NCI-H748 (cell line): ENCODE data around the gene RRH.
A peak's percentile ranks its signal among the peaks of the same experiment; 100 is the strongest.
"Not testable (repeated sequence)": the region's sequence is repeated elsewhere in the genome, so short reads cannot be mapped to it uniquely, and the experiment has no call there.

Experiments used
- DNase-seq: peaks from one replicate; lab custom pipeline; 2025; ENCODE audit not compliant: unreplicated experiment; lab: John Stamatoyannopoulos, UW

Gene RRH

DNA sequence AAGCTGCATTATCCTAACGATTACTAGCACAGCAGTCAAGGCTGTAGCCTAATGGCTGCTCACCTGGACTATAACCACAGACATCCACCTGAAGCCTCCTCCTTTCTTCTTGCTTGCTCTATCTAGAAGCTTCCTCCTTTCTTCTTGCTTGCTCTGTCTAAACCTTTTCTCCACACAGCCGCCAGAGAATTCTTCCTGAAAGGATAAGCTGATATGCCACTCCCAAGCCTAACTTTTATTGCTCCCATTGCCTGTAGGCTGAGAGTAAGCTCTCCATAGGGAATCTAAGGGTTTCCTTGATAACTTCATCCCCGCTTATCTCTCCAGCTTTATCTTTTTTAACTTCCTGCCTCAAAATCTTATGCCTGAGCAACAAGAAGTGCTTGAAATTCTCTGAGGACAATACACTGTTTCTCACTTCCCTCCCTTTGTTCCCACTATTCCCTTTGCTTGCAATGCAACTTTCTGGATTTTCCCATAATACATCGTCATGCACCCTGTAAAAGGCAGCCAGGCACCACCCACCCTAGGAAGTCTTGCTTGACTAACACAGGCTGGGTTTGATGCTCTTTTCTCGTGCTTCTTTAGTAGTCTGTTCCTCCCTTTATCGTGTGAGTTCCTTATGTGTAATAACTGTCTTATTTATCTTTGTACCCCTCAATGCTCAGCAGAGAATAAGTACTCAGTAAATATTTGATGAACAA is 18.8 kb downstream of the RRH start:
- DNase-seq = no peak

DNA sequence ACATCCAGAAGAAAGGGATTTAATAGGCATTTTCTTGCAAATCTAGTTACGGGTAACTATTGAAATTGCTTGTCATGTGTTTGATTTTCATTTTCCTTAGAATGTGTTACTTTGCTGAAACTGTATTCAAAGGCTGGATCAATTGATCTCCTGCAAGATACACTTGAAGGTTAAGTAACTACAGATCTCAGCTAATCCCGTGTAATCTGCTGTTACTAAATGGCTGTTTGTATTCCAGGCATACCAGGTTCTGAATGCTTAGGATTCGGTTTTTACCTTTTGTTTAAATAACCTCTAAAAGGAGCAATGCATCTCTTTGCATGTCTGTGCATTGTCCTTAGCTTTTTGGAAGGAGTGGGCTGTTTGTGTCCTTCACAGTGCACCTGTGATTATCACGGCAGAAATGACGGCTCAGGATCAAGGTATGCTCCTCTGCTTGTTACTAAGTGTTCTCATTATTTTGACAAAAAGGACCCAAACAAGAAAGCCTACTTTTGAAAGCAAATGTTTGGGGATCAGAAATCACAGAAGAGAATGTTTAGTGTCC is 20.2 kb downstream of the RRH start, which contains the start of gene LRIT3:
TSS of gene LRIT3 (plus strand) at position 212 of the 547 bp plus-strand sequence. CDS start at position 307, 95 bp downstream.
- DNase-seq = no peak

DNA sequence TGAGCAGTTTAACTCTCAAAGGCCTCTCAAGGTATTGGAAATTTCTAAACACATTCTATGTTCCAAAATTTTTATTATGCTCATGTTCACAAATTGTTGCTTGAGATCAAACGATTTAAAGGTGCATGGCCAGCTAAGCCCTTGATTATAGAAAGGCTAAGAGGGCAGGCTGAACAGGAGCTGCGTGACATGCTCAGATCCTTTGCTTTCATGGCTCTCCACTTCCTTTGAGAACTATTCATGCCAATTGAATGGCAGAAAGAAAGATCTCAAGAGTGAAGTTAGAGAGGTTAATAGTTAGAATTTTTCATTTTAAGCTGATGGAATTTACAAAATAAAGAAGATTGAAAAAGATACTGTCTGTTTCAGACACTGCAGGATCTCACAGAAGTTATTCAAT is 20.7 kb downstream of the RRH start:
- no peak for DNase-seq

DNA sequence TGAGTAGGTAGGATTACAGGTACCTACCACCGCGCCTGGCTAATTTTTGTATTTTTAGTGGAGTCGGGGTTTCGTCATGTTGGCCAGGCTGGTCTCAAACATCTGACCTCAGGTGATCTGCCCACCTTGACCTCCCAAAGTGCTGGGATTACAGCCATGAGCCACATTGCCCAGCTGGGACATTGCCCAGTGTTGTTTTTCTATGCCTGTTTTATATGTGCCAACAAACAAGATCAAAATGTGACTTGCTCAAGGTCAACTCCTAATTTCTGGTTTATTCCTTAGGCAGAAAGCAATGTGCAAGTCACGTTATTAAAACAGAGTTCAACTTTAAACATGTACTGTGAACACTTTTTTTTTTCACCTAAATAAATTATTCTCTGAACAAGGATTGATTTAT is 22.8 kb downstream of the RRH start:
- DNase-seq = no peak

DNA sequence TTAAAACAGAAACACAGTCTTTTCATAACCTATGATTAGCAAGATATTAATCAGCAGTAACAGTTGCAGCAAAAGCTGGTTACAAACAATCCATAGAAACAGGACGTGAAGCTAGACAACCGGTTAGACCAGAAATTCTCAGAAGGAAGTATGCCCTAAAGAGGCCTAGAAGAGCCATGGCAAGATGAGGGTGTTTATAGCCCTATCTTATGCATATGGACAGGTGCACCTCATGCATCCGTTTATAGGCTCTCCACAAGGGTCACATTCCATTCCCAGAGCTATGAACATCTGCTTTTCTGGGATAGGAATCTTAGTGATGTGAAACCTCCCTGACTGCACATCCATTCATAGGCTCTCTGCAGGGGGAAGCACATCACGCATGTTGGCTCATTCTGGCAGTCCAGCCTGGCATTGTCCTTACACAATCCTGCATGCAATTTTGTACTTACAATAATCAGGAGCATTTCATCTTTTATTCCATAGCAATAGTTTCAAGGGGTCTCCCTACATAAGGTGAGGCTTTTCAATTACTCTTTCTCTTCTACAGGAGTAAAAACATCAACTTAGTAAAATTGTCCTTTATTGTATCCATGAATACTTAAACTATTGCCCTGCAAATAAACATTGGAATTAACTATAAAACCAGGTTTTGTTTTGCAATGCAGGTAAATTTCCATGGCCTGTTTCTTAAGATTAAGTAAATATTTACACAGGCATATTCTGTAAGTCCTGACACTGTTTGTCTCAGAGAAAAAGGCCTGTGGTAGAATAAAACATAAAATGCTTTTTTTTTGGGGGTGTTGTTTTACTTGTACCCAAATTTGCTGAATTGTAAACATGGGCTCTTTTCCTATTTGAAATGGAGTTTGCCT is 31.9 kb downstream of the RRH start:
- not testable (repeated sequence) for DNase-seq

DNA sequence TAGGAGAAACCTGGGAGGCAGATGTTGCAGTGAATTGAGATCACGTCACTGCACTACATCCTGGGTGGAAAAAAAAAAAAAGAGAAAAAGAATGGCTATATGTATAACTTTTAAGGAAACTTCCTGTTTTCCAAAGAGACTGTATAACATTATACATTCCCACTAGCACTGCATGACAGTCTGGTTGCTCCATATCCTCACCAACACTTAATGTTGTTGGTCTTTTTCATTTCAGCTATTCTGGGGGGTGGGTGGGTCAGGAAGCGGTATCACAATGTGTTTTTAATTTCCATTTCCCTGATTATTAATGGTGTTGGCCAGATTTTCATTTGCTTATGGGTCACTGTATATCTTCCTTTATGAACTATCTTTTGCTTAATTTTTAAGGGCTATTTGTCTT is 33.5 kb downstream of the RRH start:
- no peak for DNase-seq

DNA sequence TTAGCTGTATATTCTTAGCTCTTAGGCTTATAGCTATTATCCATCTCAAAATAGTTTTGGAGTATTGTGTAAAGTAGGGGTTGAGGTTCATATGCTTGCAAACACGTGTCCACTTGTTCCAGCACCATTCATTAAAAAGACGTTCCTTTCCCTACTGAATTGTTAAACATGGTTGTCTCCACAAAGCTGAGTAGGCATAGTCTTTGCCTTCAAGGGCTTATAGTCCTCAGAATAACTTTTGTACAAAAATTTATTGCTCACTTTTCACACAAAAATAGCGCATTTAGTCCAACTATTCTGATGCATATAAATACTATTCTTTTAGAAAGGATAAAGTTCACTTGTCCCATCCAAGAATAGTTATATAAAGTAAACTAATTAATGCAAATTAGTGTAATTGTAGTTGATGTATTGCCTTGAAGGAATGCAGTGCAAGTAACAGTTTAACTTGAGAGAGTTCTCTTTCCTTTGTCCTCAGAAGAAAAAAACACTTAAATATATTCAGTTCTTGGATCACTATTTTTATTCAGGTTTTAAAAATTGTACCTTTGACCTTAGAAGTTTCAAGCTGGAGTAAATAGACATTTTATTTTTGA is 34.2 kb downstream of the RRH start:
- no peak for DNase-seq

DNA sequence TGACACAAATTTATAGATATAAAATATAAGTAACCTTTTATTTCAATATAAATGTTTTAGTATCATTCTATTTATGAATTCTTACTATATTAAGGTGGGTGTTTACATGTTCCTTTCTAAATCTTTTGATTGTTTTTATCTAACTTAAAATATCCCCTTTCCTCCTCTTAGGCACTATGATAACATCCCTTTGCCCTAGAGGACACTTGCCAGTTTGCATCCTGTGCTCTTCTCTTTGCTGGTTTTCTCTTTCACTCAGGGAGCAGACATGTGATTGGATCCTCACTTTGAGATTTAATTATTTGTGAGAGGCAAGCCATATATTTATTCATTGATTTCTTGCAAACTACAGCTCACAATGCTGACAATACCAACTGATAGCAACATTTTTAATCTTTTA is 36.4 kb downstream of the RRH start:
- no peak for DNase-seq

DNA sequence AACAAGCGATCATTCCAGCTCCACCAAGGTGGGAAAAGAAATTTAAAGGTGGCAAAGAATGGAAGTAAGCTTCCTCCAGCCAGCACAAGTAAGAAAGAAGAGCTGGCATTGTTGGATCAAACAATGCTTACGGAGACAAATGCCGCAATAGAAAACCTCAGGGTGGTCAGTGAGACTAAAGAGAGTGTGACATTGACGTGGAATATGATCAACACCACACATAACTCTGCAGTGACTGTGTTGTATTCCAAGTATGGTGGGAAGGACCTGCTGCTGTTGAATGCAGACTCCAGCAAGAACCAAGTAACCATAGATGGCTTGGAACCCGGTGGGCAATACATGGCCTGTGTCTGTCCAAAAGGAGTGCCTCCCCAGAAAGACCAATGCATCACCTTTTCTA is 42.3 kb downstream of the RRH start:
- DNase-seq = no peak

DNA sequence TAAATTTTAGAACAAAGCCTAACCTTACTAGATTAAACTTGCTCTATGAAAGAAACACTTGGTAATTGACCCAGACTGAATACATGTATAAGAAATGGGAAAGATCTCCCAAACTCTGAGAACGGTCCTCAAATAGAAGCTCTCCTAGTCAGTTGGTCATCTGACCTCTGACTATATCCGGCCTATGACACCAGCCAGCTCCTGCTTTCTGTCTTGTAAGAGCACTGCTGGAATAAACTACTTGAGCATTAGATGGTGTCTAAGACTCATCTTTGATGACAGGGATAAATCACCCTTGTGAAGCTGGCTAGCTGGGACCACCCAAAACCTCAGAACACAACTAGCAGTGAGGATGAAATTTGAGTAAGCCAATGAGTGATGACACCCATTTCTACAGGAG is 44.3 kb downstream of the RRH start:
- DNase-seq = no peak

DNA sequence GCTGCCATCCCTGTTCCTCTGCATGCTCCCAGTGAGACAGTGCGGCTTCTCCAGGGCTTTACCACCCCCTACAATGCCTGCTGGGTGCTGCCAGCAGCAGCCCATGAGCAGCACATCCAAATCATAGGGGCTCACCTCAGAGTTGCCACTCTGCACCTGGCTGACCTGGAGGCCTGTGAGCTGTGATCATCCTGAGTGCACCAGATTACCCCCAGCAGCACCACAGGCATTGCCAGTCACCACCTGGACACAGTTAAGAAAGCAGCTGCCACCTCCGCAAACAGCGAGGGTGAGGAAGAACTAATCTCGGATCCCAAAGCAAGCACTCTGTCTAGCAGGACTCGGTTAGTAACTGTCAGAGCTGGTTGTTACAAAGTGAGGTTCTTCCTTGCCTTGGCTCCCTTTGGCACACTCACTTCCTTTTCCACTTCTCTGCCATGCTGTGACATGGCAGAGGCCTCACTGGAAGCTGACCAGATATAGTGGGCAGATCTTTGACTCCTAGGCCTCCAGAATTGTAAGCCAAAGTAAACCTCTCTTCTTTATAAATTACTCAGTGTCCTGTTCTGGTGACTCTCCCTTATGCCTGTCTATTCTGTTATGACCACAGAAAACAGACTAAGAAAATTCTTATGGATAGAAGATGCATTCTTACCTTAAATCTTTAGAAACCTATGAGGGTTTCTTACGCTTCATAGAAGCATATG is 45.3 kb downstream of the RRH start:
- DNase-seq = no peak

DNA sequence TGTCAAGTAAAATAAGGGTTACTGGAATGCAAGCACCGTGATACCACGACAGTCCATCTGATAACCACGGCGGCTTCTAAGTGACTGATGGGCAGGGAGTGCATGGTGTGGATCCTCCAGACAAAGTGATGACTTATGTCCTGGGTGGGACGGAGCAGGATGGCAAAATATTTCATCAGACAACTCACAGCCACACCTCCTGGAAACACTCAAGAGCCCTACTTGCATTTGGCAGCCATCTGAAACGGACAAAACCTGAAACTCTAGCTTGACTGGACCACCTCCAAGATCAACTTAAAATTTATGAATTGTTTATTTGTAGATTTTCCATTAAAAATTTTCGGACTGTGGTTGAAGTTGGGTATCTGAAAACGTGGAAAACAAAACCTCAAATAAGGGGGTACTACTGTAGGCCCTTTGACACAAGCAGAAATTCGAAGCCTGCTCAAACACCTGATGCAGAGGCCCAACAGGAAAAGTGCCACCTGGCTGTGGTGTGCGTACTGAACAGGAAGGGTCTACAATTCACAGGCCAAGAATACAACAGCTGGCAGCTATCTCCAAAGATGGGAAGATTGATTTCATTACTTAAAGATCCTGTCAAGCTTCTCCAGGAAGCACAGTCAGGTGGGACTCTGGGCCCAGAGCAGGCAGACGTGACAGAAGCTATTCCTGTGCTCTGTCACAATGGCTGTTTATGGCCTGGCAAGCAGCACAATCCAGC is 46.2 kb downstream of the RRH start:
- no peak for DNase-seq

DNA sequence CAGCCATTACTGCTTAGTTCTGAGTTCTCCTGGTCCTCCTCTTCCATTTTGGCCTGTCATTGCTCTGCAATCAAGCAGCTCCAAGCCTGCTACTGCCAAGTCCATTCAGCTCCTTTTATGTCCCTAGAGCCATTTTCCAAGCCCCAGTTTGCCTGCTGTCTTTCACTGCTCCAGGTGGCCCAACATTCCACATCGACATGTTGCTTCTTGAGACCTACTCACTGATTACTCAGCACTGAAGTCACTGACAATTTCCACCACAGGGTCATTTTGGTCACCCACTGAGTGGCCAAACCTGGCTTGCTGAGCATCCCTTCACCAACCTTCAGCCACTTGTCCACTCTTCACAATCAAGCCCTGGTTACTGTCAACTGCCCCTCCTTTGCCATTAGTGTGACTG is 47.3 kb downstream of the RRH start:
- no peak for DNase-seq

DNA sequence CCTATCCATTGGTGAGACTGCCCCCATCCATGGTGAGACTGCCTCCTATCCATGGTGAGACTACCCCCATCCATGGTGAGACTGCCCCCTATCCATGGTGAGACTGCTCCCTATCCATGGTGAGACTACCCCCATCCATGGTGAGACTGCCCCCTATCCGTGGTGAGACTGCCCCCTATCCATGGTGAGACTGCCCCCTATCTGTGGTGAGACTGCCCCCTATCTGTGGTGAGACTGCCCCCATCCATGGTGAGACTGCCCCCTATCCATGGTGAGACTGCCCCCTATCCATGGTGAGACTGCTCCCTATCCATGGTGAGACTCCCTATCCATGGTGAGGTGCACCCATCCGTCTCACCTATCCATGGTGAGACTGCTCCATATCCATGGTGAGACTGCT is 47.8 kb downstream of the RRH start:
- not testable (repeated sequence) for DNase-seq

DNA sequence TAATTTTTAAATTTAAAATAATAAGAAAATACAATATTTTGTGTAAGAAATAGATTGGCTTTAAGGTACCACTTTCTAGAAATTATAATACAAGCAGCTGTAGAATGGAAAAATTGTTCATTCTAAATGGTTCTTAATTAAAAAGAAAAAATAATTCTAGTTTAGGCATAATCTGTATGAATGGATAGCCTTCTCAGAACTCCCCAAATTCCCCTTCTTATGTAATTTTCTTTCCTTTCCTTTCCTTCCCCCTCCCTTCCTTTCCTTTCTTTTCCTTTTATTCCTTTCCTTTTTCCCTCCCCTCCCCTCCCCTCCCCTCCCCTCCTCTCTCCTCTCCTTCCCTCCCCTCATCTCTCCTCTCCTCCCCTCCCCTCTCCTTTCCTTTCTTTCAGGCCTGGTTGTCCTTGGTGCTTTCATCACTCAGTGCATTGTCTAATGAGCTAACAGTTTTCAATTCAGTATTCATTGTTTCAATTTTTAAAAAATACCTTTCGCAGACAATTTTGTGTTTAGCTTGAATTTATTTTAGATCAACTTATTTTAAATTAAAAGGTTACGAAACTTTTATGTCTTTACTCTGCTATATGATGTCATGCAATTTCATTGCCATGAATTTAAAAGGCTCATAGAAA is 49.0 kb downstream of the RRH start:
- DNase-seq = no peak

DNA sequence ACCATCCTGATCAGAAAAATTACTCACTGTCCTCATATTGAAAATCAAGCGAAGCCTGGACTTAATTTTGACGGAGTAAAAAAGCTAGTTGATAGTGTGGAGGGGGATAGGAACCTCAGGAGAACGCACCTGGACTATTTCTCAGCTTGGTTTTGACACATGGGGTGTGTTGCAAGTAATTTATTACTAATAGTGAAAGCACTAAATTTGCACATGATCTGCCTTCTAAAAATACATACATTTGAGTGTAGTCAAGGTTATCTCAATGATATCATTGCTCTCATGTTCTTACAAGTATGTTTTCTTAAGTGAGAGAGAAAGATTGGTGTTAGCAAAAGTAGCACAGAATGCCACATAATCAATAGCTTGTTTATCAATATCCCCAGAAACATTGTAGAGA is 49.6 kb downstream of the RRH start:
- no peak for DNase-seq

DNA sequence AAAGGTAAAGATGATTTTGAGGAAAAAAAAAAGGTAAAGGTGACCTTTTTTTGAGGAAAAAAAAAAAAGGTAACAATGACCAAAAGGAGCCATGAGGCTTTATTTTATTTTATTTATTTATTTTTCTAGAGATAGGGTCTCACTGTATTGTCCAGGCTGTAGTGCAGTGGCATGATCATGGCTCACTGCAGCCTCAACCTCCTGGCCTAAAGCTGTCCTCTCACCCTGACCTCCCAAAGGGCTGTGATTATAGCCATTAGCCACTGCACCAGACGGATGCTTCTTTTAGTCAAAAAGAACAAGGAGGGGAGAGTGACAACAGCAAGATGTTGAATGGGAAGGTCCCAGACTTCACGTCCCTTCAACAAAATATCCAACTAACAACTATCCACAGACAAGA is 50.6 kb downstream of the RRH start:
- DNase-seq = no peak

DNA sequence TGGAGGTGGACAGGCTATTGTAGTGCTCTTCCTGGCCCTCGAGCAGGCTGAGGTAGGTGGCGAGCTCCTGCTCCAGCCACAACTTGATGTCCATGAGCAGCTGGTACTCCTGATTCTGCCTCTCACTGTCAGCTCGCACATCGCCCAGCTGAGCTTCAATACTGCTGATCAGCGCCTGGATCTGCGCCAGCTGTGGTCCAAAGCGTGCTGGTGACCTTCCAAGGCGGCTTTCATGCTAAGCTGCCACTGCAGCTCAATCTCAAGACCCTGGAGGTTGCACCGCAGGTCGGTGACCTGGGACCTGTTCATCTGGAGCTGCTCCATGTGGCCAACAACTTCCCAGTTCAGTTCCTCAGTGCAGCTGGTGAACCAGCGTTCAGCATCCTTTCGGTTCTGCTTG is 51.3 kb downstream of the RRH start:
- DNase-seq = peak; percentile 6

DNA sequence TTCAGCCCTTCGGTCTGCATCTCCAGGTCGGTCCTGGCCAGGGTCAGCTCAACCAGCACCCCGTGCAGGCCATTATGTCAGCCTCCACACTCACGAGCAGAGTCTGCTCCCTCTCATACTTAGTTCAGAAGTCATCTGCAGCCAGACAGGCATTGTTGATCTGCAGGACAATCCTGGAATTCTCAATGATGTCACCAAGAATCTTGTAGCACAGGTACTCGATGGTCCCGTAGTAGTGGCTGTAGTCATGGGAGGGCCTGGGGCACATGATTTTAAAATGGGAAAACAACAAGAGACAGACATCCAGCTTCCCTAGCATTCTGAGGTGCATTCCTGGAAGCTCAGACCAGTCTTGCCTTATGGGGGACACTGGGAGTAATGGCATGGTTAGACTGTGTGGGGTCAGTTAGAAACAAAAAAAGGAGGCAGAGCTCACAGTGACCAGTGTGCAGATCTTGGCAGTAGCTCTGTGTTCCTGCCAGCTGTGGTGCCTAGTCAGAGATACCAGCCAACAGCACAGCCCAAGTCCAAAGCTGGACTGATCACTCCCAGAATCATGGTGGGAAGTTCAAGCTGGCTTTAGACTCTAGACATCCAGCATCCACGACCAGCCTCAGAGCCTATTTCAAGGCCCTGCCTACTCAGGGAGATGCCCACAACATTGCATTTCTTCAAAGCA is 52.0 kb downstream of the RRH start:
- no peak for DNase-seq
